Keratinocyte (primary cell): ENCODE data around the gene TMOD3. TPM values are rescaled to one million over a fixed set of nuclear protein-coding genes. Genes with fewer than 3 reads are reported as not detected.
A peak's percentile ranks its signal among the peaks of the same experiment; 100 is the strongest.

ENCODE experiments used
- DNase-seq: peaks from one replicate; pipeline ENCODE4 v3.0.0-alpha.2; 2011; ENCODE audit warnings: low read depth, missing footprints, low spot score
- FAIRE-seq: peaks from 2 replicates; lab custom pipeline; 2011; peaks lifted over from hg19 to GRCh38; lab: Jason Lieb, UNC
- H2AFZ ChIP-seq: 2 replicates; pipeline ENCODE4 v1.6.0; 2012; ENCODE audit warnings: low read length, control low read depth, inconsistent platforms; ENCODE audit not compliant: control insufficient read depth
- H3K27ac ChIP-seq: 2 replicates; pipeline ENCODE4 v1.5.1; 2011; ENCODE audit warnings: low read length; ENCODE audit not compliant: control insufficient read depth, insufficient read depth
- H3K27me3 ChIP-seq: 3 replicates; pipeline ENCODE4 v1.6.0; 2011; ENCODE audit warnings: low read length; ENCODE audit not compliant: control insufficient read depth, insufficient read depth; ENCODE audit errors: extremely low read depth
- H3K36me3 ChIP-seq, 2 experiments: 2 replicates in 1 of 2; 3 replicates in 1 of 2; pipeline ENCODE4 v1.5.1; 2011; ENCODE audit warnings: low read length in 2 of 2, mild to moderate bottlenecking in 1 of 2; ENCODE audit not compliant: control insufficient read depth in 2 of 2, insufficient read depth in 2 of 2; ENCODE audit errors: extremely low read depth in 1 of 2
- H3K4me1 ChIP-seq: 3 replicates; pipeline ENCODE4 v1.5.1; 2011; ENCODE audit warnings: low read length; ENCODE audit not compliant: control insufficient read depth, insufficient read depth; ENCODE audit errors: extremely low read depth
- H3K4me2 ChIP-seq: 3 replicates; pipeline ENCODE4 v1.6.0; 2011; ENCODE audit warnings: low read depth, low read length; ENCODE audit not compliant: control insufficient read depth, insufficient read depth; ENCODE audit errors: extremely low read depth
- H3K4me3 ChIP-seq, 3 experiments: fragments of 200-600 bp in 1 of 3; sonication (generic) in 1 of 3; 2 replicates in 2 of 3; 3 replicates in 1 of 3; pipeline ENCODE4 v1.5.1; 2011 to 2016; ENCODE audit warnings: low read length in 3 of 3, mild to moderate bottlenecking in 3 of 3, control low read depth in 2 of 3, inconsistent platforms in 1 of 3, low read depth in 1 of 3, mixed read lengths in 1 of 3, mixed run types in 1 of 3, moderate library complexity in 1 of 3; ENCODE audit not compliant: control insufficient read depth in 2 of 3, insufficient read depth in 2 of 3; ENCODE audit errors: extremely low read depth in 1 of 3
- H3K79me2 ChIP-seq: 2 replicates; pipeline ENCODE4 v1.6.0; 2012; ENCODE audit warnings: low read length; ENCODE audit not compliant: control insufficient read depth, insufficient read depth
- H3K9ac ChIP-seq: 3 replicates; pipeline ENCODE4 v1.6.0; 2011; ENCODE audit warnings: low read length; ENCODE audit not compliant: control insufficient read depth, insufficient read depth; ENCODE audit errors: extremely low read depth
- H3K9me1 ChIP-seq: 3 replicates; pipeline ENCODE4 v1.6.0; 2011; ENCODE audit warnings: low read length; ENCODE audit not compliant: control insufficient read depth, insufficient read depth; ENCODE audit errors: extremely low read depth
- H3K9me3 ChIP-seq: 2 replicates; pipeline ENCODE4 v1.5.1; 2012; ENCODE audit warnings: low read depth, low read length; ENCODE audit not compliant: control insufficient read depth
- H4K20me1 ChIP-seq: 3 replicates; pipeline ENCODE4 v1.6.0; 2011; ENCODE audit warnings: low read length; ENCODE audit not compliant: control insufficient read depth, insufficient read depth; ENCODE audit errors: extremely low read depth
- CTCF ChIP-seq, 3 experiments: IDR thresholded peaks in 1 of 3; conservative IDR thresholded peaks in 1 of 3; optimal IDR thresholded peaks in 1 of 3; 2 replicates in 2 of 3; 3 replicates in 1 of 3; pipeline versions ENCODE3 to v1.5.1; 2011; ENCODE audit warnings: low read length in 3 of 3, mild to moderate bottlenecking in 3 of 3, moderate library complexity in 2 of 3, control low read depth in 1 of 3, inconsistent platforms in 1 of 3; ENCODE audit not compliant: insufficient read depth in 2 of 3; ENCODE audit errors: extremely low read depth in 1 of 3
- EZH2 ChIP-seq: IDR thresholded peaks from one replicate; pipeline ENCODE4 v1.6.1; 2012; ENCODE audit warnings: inconsistent platforms, mild to moderate bottlenecking, low read length, moderate library complexity
- dilution Hi-C: fragments of 300-500 bp; cut with MboI; formaldehyde crosslinking; loops from one replicate; pipeline ENCODE4 v1.7.0; 2020; ENCODE audit warnings: low sequenced_read_pairs; ENCODE audit not compliant: extremely low pct_ligation_motif_present
- polyA plus RNA-seq, 5 experiments: library from polyadenylated mRNA; depleted of rRNA in 3 of 5; stranded (reverse) in 3 of 5; stranded (forward) in 1 of 5; unstranded in 1 of 5; fragments of >200 nt; gene quantifications; 1 replicate in 1 of 5; 2 replicates in 3 of 5; 3 replicates in 1 of 5; pipeline versions ENCODE4 v1.2.1 to v1.2.3, GENCODE V29; 2011 to 2012; ENCODE audit warnings: missing spikeins in 2 of 5, low read depth in 1 of 5, low replicate concordance in 1 of 5

TMOD3 gene
- polyA plus RNA-seq, 1 donor (not counting 4 experiments of a cell fraction or from before 2014, with no cell fraction given) = 100 TPM

- H3K9ac ChIP-seq = no peak overlapping the region
- no peaks in the 10 kb centered on the region for H3K9me1 ChIP-seq
- H3K36me3 ChIP-seq = peaks cover 12 to 29% of the 10 kb centered on the region in 2 experiments
- DNase-seq (no peak), FAIRE-seq (no peak)
- H3K27ac ChIP-seq = no peak overlapping the region
- H3K4me3 ChIP-seq = no peak overlapping the region
- peaks cover 66% of the 10 kb centered on the region for H3K79me2 ChIP-seq
- H4K20me1 ChIP-seq = peaks cover 5% of the 10 kb centered on the region
- no peak overlapping the region for H2AFZ ChIP-seq
- no peaks in the 10 kb centered on the region for H3K27me3 ChIP-seq
- H3K9me3 ChIP-seq = no peaks in the 10 kb centered on the region
- H3K4me1 ChIP-seq = peaks cover 15% of the 10 kb centered on the region
- dilution Hi-C loops = no loop called here
- no peak overlapping the region for H3K4me2 ChIP-seq
- TF ChIP-seq EZH2 (no peak), CTCF (optimal IDR thresholded peaks at IDR 0.05 in 1 of 3, IDR thresholded peaks at IDR 0.05 in 1 of 3, conservative IDR thresholded peaks at IDR 0.05 in 1 of 3; ENCODE audit: extremely low read depth in 1 of 3, insufficient read depth in 2 of 3, low read length in 3 of 3) (peak in 1 of 3 experiments; percentile 7)
These were observed 58.6 kb downstream of the TMOD3 start for GRCh38 chr15:51887887-51888592.

GRCh38 chr15:51888593-51889195, 59.2 kb downstream of the TMOD3 start:
- peak in 2 of 3 experiments; percentile 37 to 61 for TF ChIP-seq CTCF (optimal IDR thresholded peaks at IDR 0.05 in 1 of 3, IDR thresholded peaks at IDR 0.05 in 1 of 3, conservative IDR thresholded peaks at IDR 0.05 in 1 of 3; ENCODE audit: extremely low read depth in 1 of 3, insufficient read depth in 2 of 3, low read length in 3 of 3)
- no peak for TF ChIP-seq EZH2
- H2AFZ ChIP-seq = no peak overlapping the region
- H3K4me1 ChIP-seq = peaks cover 11% of the 10 kb centered on the region
- dilution Hi-C loops = no loop called here
- peaks cover 5% of the 10 kb centered on the region for H4K20me1 ChIP-seq
- no peaks in the 10 kb centered on the region for H3K9me1 ChIP-seq
- H3K9ac ChIP-seq = no peak overlapping the region
- H3K27ac ChIP-seq = no peak overlapping the region
- H3K4me3 ChIP-seq = no peak overlapping the region
- DNase-seq (no peak), FAIRE-seq (no peak)
- H3K4me2 ChIP-seq = no peak overlapping the region
- H3K36me3 ChIP-seq = peaks cover 13 to 29% of the 10 kb centered on the region in 2 experiments
- peaks cover 59% of the 10 kb centered on the region for H3K79me2 ChIP-seq
- H3K9me3 ChIP-seq = no peaks in the 10 kb centered on the region
- H3K27me3 ChIP-seq = no peaks in the 10 kb centered on the region
